Measurements from ENCODE around the gene RNF123. TPM values are rescaled to one million over a fixed set of nuclear protein-coding genes. Genes with fewer than 3 reads are reported as not detected.

Gene RNF123
- total RNA-seq, 1 donor from 2014 or later: 40.1 TPM

- DNase-seq (ENCODE audit: low spot score): no peak
- no peak overlapping the region for H3K4me3 Mint-ChIP-seq (ENCODE audit: unreplicated experiment)
- TF ChIP-seq CTCF (IDR thresholded peaks at IDR 0.05): no peak
- H3K9me3 Mint-ChIP-seq (ENCODE audit: low read depth): no peaks in the 10 kb centered on the region
- H3K4me1 Mint-ChIP-seq (ENCODE audit: low read depth): peaks cover 14% of the 10 kb centered on the region
- peaks cover 1% of the 10 kb centered on the region for H3K36me3 Mint-ChIP-seq (ENCODE audit: low read depth)
- no peaks in the 10 kb centered on the region for H3K27me3 Mint-ChIP-seq (ENCODE audit: low read depth)
- no peak overlapping the region for H3K27ac Mint-ChIP-seq (ENCODE audit: unreplicated experiment)
Measured at GRCh38 chr3:49650637-49651036, 38.7 kb upstream of the RNF123 start.

- TF ChIP-seq CTCF (IDR thresholded peaks at IDR 0.05): no peak
- no peak for DNase-seq (ENCODE audit: low spot score)
- peaks cover 11% of the 10 kb centered on the region for H3K4me1 Mint-ChIP-seq (ENCODE audit: low read depth)
- peaks cover 1% of the 10 kb centered on the region for H3K36me3 Mint-ChIP-seq (ENCODE audit: low read depth)
- no peaks in the 10 kb centered on the region for H3K9me3 Mint-ChIP-seq (ENCODE audit: low read depth)
- no peaks in the 10 kb centered on the region for H3K27me3 Mint-ChIP-seq (ENCODE audit: low read depth)
- no peak overlapping the region for H3K4me3 Mint-ChIP-seq (ENCODE audit: unreplicated experiment)
- no peak overlapping the region for H3K27ac Mint-ChIP-seq (ENCODE audit: unreplicated experiment)
Measured at GRCh38 chr3:49652218-49652902, 37.0 kb upstream of the RNF123 start.

- DNase-seq (ENCODE audit: low spot score): no peak
- Mint-ChIP-seq H3K4me1 (ENCODE audit: low read depth) (peaks cover 5% of the 10 kb centered on the region), H3K9me3 (ENCODE audit: low read depth) (no peaks in the 10 kb centered on the region), H3K4me3 (ENCODE audit: unreplicated experiment) (no peak overlapping the region), H3K27ac (ENCODE audit: unreplicated experiment) (no peak overlapping the region), H3K27me3 (ENCODE audit: low read depth) (no peaks in the 10 kb centered on the region), H3K36me3 (ENCODE audit: low read depth) (peaks cover 1% of the 10 kb centered on the region)
- no peak for TF ChIP-seq CTCF (IDR thresholded peaks at IDR 0.05)
Measured at GRCh38 chr3:49652903-49653415, 36.4 kb upstream of the RNF123 start.

- Mint-ChIP-seq H3K36me3 (ENCODE audit: low read depth) (peaks cover 1% of the 10 kb centered on the region), H3K27me3 (ENCODE audit: low read depth) (no peaks in the 10 kb centered on the region), H3K4me1 (ENCODE audit: low read depth) (no peaks in the 10 kb centered on the region), H3K4me3 (ENCODE audit: unreplicated experiment) (no peak overlapping the region), H3K27ac (ENCODE audit: unreplicated experiment) (no peak overlapping the region), H3K9me3 (ENCODE audit: low read depth) (no peaks in the 10 kb centered on the region)
- no peak for DNase-seq (ENCODE audit: low spot score)
- no peak for TF ChIP-seq CTCF (IDR thresholded peaks at IDR 0.05)
Measured at GRCh38 chr3:49653621-49654020, 35.7 kb upstream of the RNF123 start.

GRCh38 chr3:49654176-49654825 is 35.1 kb upstream of the RNF123 start:
- no peak for DNase-seq (ENCODE audit: low spot score)
- no peak for TF ChIP-seq CTCF (IDR thresholded peaks at IDR 0.05)
- Mint-ChIP-seq H3K4me3 (ENCODE audit: unreplicated experiment) (no peak overlapping the region), H3K9me3 (ENCODE audit: low read depth) (no peaks in the 10 kb centered on the region), H3K4me1 (ENCODE audit: low read depth) (no peaks in the 10 kb centered on the region), H3K36me3 (ENCODE audit: low read depth) (peaks cover 1% of the 10 kb centered on the region), H3K27ac (ENCODE audit: unreplicated experiment) (no peak overlapping the region), H3K27me3 (ENCODE audit: low read depth) (peaks cover 2% of the 10 kb centered on the region)

Data from chondrocyte (in vitro differentiated cells).